Endothelial cell of umbilical vein (primary cell): ENCODE data around the gene MRPL34.

Experiments used
- CTCF ChIP-seq, 2 donors: IDR thresholded peaks; 1 replicate in 1 of 2; 2 replicates in 1 of 2; pipeline ENCODE4 v1.5.1; 2011; ENCODE audit warnings: low read length in 2 of 2, mild to moderate bottlenecking in 2 of 2, moderate library complexity in 2 of 2, control low read depth in 1 of 2, inconsistent platforms in 1 of 2, low read depth in 1 of 2; ENCODE audit not compliant: insufficient read depth in 1 of 2; ENCODE audit errors: extremely low read depth in 1 of 2
- JUN ChIP-seq: IDR thresholded peaks from 2 replicates; pipeline ENCODE4 v1.6.1; 2011; ENCODE audit warnings: borderline replicate concordance, low read depth; ENCODE audit not compliant: insufficient read length, insufficient read depth

- TF ChIP-seq CTCF (IDR thresholded peaks at IDR 0.05; ENCODE audit: extremely low read depth in 1 of 2, insufficient read depth in 1 of 2, low read depth in 1 of 2, low read length in 2 of 2) (no peak), JUN (no peak)
Measured at GRCh38 chr19:17352608-17353280, 47.1 kb downstream of the MRPL34 start.
